Measurements from ENCODE around the gene CRKL.

CRKL gene

DNA sequence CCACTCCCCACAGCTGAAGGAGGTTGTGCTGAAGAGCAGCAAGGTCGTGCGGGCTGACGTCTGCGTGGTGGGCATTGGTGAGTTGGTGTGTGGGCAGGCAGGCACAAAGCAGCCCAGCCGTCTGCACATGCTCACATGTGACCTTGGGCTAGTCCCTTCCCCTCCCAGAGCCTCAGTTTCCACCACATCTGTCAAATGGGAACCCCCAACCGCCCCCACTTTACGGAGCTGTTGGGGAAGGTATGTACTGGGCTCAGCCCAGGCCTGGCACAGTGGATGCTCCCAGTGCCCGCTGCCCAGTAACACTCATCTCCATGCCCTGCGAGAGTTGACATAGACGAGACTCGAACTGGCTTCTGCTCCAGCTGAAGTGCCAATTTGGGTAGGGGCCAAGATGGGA is 59.8 kb downstream of the CRKL start:
- in situ Hi-C loops (cut with HindIII; ENCODE audit: low pct_ligation_motif_present, low sequenced_read_pairs): no loop called here
- Histone ChIP-seq H3K27me3 (replicated peaks) (peaks cover 2% of the 10 kb centered on the region), H3K27ac (no peak overlapping the region), H3K36me3 (replicated peaks) (no peaks in the 10 kb centered on the region), H3K4me3 (ENCODE audit: low read depth, low read length) (no peak overlapping the region)
- no peak for DNase-seq
- TF ChIP-seq, protein P1, sequence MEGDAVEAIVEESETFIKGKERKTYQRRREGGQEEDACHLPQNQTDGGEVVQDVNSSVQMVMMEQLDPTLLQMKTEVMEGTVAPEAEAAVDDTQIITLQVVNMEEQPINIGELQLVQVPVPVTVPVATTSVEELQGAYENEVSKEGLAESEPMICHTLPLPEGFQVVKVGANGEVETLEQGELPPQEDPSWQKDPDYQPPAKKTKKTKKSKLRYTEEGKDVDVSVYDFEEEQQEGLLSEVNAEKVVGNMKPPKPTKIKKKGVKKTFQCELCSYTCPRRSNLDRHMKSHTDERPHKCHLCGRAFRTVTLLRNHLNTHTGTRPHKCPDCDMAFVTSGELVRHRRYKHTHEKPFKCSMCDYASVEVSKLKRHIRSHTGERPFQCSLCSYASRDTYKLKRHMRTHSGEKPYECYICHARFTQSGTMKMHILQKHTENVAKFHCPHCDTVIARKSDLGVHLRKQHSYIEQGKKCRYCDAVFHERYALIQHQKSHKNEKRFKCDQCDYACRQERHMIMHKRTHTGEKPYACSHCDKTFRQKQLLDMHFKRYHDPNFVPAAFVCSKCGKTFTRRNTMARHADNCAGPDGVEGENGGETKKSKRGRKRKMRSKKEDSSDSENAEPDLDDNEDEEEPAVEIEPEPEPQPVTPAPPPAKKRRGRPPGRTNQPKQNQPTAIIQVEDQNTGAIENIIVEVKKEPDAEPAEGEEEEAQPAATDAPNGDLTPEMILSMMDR (IDR thresholded peaks at IDR 0.05; ENCODE audit: low read depth, low read length, missing control alignments): no peak

- Histone ChIP-seq H3K27ac (no peak overlapping the region), H3K4me3 (ENCODE audit: low read depth, low read length) (no peak overlapping the region), H3K27me3 (replicated peaks) (peaks cover 2% of the 10 kb centered on the region), H3K36me3 (replicated peaks) (no peaks in the 10 kb centered on the region)
- in situ Hi-C loops (cut with HindIII; ENCODE audit: low pct_ligation_motif_present, low sequenced_read_pairs): no loop called here
- TF ChIP-seq, protein P1 (IDR thresholded peaks at IDR 0.05; ENCODE audit: low read depth, low read length, missing control alignments): no peak
- DNase-seq: no peak
Observed at GRCh38 chr22:20977516-20978170, 60.4 kb downstream of the CRKL start.

DNA sequence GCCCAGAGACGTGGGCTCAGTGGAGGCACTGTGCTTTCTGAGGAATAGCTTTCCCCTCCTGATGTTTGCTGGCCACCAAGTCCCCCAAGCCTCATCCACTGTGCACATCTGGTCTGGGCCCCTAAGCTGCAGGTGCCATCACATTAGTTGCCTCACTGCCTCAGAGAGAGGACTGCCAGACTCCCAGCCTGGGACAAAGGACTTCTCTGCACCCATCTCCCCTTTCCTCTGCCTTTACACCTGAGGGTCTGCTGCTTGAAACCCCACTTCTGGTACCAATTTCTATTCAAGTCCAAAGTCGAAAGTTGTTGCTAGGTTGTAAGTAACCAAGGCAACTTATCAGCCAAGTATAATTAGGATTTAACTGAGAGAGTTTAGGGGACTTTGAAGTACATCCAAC is 61.2 kb downstream of the CRKL start:
- Histone ChIP-seq H3K27ac (no peak overlapping the region), H3K4me3 (ENCODE audit: low read depth, low read length) (no peak overlapping the region), H3K27me3 (replicated peaks) (peaks cover 2% of the 10 kb centered on the region), H3K36me3 (replicated peaks) (peaks cover 1% of the 10 kb centered on the region)
- TF ChIP-seq, protein P1 (IDR thresholded peaks at IDR 0.05; ENCODE audit: low read depth, low read length, missing control alignments): no peak
- in situ Hi-C loops (cut with HindIII; ENCODE audit: low pct_ligation_motif_present, low sequenced_read_pairs): no loop called here
- no peak for DNase-seq

DNA sequence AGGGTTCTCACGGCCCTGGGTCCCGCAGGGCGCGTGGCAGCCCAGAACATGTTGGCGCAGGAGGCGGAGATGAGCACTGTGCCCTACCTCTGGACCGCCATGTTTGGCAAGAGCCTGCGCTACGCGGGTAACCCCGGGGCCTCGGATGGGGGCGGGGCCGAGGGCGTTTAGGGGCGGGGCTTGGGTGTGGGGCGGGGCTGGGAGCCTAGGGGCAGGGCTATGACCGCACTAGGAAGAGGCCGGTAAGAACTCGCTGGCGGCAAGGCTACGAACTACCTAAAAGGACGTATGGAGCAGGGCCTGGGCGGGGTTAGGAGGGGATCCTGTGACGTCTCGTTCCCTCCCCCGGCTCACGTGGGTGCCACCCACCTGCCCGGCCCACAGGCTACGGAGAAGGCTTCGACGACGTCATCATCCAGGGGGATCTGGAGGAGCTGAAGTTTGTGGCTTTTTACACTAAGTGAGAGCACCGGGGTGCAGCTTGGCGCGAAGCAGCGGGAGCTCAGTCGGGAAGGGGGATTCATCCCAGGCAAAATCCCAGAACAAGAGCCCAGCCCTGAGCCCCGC is 62.1 kb downstream of the CRKL start:
- in situ Hi-C loops (cut with HindIII; ENCODE audit: low pct_ligation_motif_present, low sequenced_read_pairs): no loop called here
- Histone ChIP-seq H3K27me3 (replicated peaks) (peaks cover 2% of the 10 kb centered on the region), H3K27ac (no peak overlapping the region), H3K4me3 (ENCODE audit: low read depth, low read length) (peak overlapping the region; percentile 29), H3K36me3 (replicated peaks) (peaks cover 8% of the 10 kb centered on the region)
- DNase-seq: peak; percentile 71
- TF ChIP-seq, protein P1 (IDR thresholded peaks at IDR 0.05; ENCODE audit: low read depth, low read length, missing control alignments): no peak

- TF ChIP-seq, protein P1 (IDR thresholded peaks at IDR 0.05; ENCODE audit: low read depth, low read length, missing control alignments): no peak
- H3K27ac ChIP-seq: no peak overlapping the region
- no peak for DNase-seq
- no peaks in the 10 kb centered on the region for H3K27me3 ChIP-seq (replicated peaks)
- peak overlapping the region; percentile 29 for H3K4me3 ChIP-seq (ENCODE audit: low read depth, low read length)
- in situ Hi-C loops (cut with HindIII; ENCODE audit: low pct_ligation_motif_present, low sequenced_read_pairs): no loop called here
- peaks cover 12% of the 10 kb centered on the region for H3K36me3 ChIP-seq (replicated peaks)
Observed at GRCh38 chr22:20979940-20980453, 62.8 kb downstream of the CRKL start.

All from brain microvascular endothelial cell (primary cell).